ENCODE results near the gene OR6B2. TPM values are rescaled to one million over a fixed set of nuclear protein-coding genes. Genes with fewer than 3 reads are reported as not detected.

OR6B2 gene
- total RNA-seq, 1 donor: not detected

DNA sequence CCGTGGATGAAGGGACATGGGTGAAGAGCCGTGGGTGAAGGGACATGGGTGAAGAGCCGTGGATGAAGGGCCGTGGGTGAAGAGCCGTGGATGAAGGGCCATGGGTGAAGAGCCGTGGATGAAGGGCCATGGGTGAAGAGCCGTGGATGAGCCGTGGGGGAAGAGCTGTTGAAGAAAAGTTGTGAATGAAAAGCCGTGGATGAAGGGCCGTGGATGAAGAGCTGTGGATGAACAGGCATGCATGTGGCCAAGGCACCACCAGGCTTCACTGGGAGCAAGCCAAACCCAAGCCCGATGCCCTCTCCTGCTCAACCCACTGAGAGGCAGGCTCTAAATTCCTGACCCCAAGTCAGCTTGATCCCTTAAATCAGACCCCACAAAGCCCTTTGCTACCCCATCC lies 12.5 kb upstream of the OR6B2 start:
- no peak for TF ChIP-seq CTCF (IDR thresholded peaks at IDR 0.05; ENCODE audit: insufficient read depth, low read length)
- H3K4me3 ChIP-seq (ENCODE audit: low read depth, low read length): no peak overlapping the region
- no peak for DNase-seq (ENCODE audit: low read depth)

DNA sequence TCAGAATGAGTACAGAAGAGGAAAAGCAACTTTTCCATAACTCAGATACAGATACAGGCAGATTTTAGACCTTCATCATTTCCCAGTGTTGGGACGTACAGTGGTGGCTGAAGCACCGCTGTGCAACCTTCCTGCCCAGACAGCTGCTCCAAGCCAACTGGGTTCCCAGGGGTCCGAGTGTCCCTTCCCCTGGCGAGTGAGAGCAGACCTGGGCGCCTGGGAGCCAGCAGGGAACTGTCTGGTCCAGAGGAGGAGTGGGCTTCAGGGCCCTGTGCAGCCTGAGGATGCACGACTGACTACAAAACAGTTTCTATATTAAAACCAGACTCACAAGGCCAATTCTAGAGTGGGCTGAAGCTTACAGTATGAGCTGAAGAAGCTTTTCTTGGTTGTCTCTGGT lies 11.1 kb upstream of the OR6B2 start:
- no peak for DNase-seq (ENCODE audit: low read depth)
- no peak overlapping the region for H3K4me3 ChIP-seq (ENCODE audit: low read depth, low read length)
- TF ChIP-seq CTCF (IDR thresholded peaks at IDR 0.05; ENCODE audit: insufficient read depth, low read length): no peak

GRCh38 chr2:240037358-240037757 lies 7.1 kb upstream of the OR6B2 start:
- no peak for DNase-seq (ENCODE audit: low read depth)
- no peak overlapping the region for H3K4me3 ChIP-seq (ENCODE audit: low read depth, low read length)
- no peak for TF ChIP-seq CTCF (IDR thresholded peaks at IDR 0.05; ENCODE audit: insufficient read depth, low read length)

- no peak for TF ChIP-seq CTCF (IDR thresholded peaks at IDR 0.05; ENCODE audit: insufficient read depth, low read length)
- no peak for DNase-seq (ENCODE audit: low read depth)
- H3K4me3 ChIP-seq (ENCODE audit: low read depth, low read length): no peak overlapping the region
These were observed 3.1 kb upstream of the OR6B2 start for GRCh38 chr2:240033330-240033678.

DNA sequence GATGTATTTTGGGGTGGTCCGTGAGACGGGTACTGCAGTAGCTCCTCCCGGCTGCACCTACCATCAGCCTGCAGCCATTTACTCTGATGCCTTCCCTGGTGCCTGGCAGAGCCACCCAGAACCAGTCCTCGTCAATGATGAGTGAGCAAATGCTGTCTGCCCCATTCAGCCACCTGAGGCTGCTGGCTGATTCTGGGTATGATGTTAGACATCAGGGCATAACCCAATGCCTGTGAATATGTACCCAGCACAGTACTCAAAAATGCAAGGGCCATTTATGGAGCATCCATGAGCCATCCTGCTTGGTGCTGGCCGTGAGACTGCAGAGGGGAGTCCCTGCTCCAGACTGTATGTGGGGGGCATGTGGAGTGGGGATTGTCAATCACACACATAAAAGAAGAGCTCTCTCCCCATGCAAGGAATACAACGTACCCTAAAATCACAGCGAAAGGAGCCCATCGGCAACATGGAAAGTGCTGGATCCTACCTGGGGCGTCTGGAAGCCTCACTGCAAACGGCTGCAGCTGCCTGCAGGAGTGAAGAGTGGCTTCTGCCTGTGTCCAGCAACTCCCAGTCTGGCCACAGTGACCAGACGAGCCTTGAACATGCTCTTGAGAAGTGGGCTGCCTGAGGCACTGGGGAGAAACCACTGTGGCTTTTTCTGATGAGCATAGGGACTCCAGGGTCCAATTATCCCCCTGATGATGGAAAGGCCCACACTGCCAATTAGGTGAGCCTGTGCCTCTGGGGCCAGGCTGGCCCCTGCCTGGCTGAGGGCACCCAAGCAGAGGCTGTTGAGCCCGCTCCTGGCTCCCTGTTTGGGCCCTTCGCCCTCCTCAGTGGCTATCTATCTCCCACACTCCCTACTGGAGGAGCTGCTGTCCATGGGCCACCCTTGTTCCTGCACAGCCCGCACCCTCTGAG lies 2.4 kb upstream of the OR6B2 start:
- no peak for TF ChIP-seq CTCF (IDR thresholded peaks at IDR 0.05; ENCODE audit: insufficient read depth, low read length)
- no peak for DNase-seq (ENCODE audit: low read depth)
- H3K4me3 ChIP-seq (ENCODE audit: low read depth, low read length): no peak overlapping the region

GRCh38 chr2:240024766-240025165 lies 5.5 kb downstream of the OR6B2 start:
- peak; percentile 3 for DNase-seq (ENCODE audit: low read depth)
- TF ChIP-seq CTCF (IDR thresholded peaks at IDR 0.05; ENCODE audit: insufficient read depth, low read length): no peak
- H3K4me3 ChIP-seq (ENCODE audit: low read depth, low read length): peak overlapping the region; percentile 95

Data from fibroblast of the aortic adventitia (primary cell).